Epithelial cell of proximal tubule (primary cell): ENCODE data around the gene RASA1. TPM values are rescaled to one million over a fixed set of nuclear protein-coding genes. Genes with fewer than 3 reads are reported as not detected.

Source experiments
- DNase-seq: peaks from one replicate; pipeline ENCODE4 v3.0.0-alpha.2; 2011; ENCODE audit warnings: low read depth
- H3K4me3 ChIP-seq: 2 replicates; pipeline ENCODE4 v1.5.1; 2011; ENCODE audit warnings: low read depth, mild to moderate bottlenecking, low read length
- total RNA-seq: library from RNA; depleted of rRNA; stranded (reverse); fragments of >200 nt; gene quantifications from 2 replicates; pipeline ENCODE4 v1.2.3, GENCODE V29; 2015
- TF ChIP-seq, protein P1 (sequence below): conservative IDR thresholded peaks from 2 replicates; pipeline ENCODE4 v1.5.1; 2012; ENCODE audit warnings: low read depth, mild to moderate bottlenecking, low read length

The RASA1 gene
- total RNA-seq, 1 donor from 2014 or later = 40.7 TPM

DNA sequence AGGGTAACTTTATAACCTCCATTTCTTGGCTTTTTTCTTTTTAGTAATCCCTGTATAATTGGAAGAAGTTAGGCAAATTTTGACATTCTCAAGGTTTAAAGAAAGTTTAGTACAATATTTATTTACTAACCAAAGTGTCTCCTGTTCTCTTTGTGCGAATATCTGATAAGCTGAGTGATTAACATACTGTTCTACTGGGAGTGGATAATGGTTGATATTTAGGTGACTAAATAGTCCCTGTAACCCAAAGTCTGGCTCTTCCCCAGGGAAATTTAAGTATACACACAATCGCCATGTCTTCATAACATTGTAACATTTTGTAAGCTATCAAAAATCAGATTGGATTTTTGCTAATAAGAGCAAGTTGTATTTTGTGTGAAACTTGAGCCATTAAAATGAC is 105.0 kb downstream of the RASA1 start:
- TF ChIP-seq, protein P1, sequence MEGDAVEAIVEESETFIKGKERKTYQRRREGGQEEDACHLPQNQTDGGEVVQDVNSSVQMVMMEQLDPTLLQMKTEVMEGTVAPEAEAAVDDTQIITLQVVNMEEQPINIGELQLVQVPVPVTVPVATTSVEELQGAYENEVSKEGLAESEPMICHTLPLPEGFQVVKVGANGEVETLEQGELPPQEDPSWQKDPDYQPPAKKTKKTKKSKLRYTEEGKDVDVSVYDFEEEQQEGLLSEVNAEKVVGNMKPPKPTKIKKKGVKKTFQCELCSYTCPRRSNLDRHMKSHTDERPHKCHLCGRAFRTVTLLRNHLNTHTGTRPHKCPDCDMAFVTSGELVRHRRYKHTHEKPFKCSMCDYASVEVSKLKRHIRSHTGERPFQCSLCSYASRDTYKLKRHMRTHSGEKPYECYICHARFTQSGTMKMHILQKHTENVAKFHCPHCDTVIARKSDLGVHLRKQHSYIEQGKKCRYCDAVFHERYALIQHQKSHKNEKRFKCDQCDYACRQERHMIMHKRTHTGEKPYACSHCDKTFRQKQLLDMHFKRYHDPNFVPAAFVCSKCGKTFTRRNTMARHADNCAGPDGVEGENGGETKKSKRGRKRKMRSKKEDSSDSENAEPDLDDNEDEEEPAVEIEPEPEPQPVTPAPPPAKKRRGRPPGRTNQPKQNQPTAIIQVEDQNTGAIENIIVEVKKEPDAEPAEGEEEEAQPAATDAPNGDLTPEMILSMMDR = no peak
- DNase-seq = no peak
- H3K4me3 ChIP-seq = no peak overlapping the region

DNA sequence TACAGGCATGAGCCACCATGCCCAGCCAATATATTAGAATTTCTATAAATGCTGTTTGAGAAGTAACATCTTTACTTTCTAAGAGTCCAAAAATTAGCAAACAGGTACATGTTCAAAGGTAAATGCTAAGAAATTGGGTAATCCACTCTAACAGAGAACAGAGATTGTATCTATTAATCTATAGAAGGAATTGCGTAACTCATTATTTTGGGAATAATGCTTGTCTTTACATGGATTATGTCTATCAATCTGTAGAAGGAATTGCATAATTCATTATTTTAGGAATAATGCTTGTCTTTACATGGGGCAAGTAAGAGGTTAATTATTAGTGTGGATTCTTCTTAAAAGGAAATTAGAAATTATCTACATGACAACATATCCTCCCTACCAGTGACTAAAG is 114.5 kb downstream of the RASA1 start:
- no peak overlapping the region for H3K4me3 ChIP-seq
- no peak for DNase-seq
- TF ChIP-seq, protein P1 = no peak

DNA sequence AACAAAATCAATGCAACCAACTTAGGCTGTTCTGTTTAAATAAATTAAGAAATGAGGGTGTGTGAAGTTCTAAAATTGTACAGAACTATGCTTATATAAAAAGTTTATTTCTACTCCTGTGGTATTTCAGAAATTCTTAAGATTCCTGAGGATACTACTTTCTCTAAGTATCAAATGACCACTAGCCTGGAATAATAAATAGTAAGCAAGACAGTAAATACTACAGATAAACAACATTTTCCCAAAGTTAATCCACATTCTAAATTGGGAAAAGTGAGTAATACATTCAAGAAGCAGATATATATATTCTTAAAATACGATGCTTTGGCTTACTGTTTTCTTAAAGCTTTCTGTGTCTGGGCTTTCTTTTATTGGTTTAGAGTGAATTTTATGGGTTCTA is 115.5 kb downstream of the RASA1 start:
- no peak overlapping the region for H3K4me3 ChIP-seq
- DNase-seq = no peak
- TF ChIP-seq, protein P1 = no peak

DNA sequence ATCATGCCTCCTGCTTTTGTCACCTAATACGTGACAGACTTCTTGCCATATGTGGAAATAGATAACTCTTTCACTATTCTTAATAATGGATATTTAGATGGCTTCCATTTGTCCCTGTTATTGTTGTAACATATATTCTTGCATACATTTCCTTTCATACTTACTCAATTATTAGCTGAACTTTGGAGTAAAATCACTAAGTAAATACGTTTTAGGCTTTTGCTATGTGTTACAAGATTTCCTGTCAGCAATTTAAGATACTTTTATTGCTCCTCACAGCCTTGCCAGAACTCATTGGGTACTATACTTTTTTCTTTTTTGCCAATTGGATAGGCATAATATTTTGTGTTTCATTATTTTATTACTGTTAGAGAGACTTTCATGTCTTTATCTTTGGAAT is 118.1 kb downstream of the RASA1 start:
- DNase-seq = no peak
- no peak overlapping the region for H3K4me3 ChIP-seq
- TF ChIP-seq, protein P1 = no peak

DNA sequence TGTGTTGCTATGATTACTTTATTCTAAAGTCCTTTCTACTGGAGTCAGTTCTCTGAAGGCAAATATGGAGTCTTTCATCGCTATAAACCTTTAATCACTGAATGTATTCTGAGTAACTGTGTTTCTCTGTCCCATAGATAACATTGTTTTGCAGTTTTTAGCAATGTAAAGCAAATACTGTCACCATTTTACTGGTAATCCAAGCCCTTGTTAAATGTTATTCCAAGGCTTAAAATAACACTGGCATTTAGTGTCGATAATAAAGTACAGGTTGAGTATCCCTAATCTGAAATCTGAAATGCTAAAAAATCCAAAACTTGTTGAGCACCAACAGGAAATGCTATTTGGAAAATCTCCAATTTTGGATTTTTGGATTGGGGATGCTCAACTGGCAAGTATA is 120.4 kb downstream of the RASA1 start:
- TF ChIP-seq, protein P1 = no peak
- no peak overlapping the region for H3K4me3 ChIP-seq
- no peak for DNase-seq

DNA sequence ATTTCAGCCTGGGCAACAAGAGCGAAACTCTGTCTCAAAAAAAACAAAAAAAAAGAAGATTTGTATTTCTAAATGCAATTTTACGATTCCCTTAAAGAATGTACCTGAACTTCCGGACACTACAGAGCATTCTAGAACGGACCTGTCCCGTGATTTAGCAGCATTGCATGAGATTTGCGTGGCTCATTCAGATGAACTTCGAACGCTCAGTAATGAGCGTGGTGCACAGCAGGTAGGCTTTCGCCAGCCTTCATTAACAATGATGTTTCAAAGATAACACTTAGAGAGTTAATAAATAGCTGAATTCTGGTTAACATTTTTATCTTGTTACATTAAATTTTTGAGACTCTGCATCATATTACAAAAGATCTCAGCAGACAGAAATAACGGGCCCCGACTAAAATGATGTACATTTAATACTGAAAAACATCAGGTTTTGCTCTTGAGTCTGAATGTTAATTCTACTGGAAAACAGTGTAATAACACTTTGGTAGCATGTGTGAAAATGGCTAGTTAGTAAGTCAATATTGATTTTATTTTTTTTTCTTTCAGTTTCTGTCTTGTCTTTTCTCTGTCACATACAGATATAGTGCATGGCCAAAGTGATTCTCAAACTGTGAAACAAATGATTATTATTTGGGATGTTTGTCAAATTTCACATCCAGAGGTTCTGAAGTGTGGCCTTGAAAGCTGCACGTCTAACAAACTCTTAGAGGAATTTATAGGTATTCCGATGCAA is 121.8 kb downstream of the RASA1 start:
- TF ChIP-seq, protein P1 = no peak
- H3K4me3 ChIP-seq = no peak overlapping the region
- no peak for DNase-seq

DNA sequence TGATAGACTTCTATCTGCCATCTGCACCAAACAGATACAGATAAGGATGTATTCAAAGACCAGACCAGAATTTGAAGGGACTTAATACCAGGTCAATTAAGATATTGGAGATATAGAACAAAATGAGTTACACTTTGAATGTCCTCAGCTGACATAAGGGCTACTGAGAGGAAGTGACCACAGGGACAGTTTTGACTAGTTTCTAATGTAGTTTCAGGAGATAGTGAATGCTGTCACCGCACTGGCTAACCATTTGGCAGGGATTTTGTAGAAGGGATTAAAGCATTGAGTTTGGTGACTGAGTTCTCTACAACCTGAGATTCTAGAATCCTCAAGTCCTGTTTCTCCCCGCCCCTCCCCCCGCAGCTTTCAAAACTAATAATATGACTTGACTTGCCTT is 122.4 kb downstream of the RASA1 start:
- TF ChIP-seq, protein P1 = no peak
- DNase-seq = no peak
- H3K4me3 ChIP-seq = no peak overlapping the region
